GM19324 (cell line): ENCODE results near the gene RMDN2.

Experiments
- ATAC-seq: cut with Tn5 transposase; IDR thresholded peaks from one replicate; pipeline ENCODE4 v1.9.1; 2021; ENCODE audit warnings: mild to moderate bottlenecking, moderate library complexity; ENCODE audit not compliant: unreplicated experiment, low FRiP score

The RMDN2 gene

GRCh38 chr2:38037325-38037724 is 112.2 kb downstream of the RMDN2 start:
- no peak for ATAC-seq

- ATAC-seq: no peak
Measured at GRCh38 chr2:38037757-38038621, 112.9 kb downstream of the RMDN2 start.

- no peak for ATAC-seq
Measured at GRCh38 chr2:38038682-38039081, 113.6 kb downstream of the RMDN2 start.

- ATAC-seq: no peak
Measured at GRCh38 chr2:38039121-38039910, 114.2 kb downstream of the RMDN2 start.

- no peak for ATAC-seq
Measured at GRCh38 chr2:38045811-38046210, 120.7 kb downstream of the RMDN2 start.

- ATAC-seq: no peak
Measured at GRCh38 chr2:38056216-38056615, 131.1 kb downstream of the RMDN2 start.

GRCh38 chr2:38057651-38058410 is 132.7 kb downstream of the RMDN2 start:
- no peak for ATAC-seq

- ATAC-seq: no peak
Measured at GRCh38 chr2:38060236-38061018, 135.3 kb downstream of the RMDN2 start.

- ATAC-seq: no peak
Measured at GRCh38 chr2:38064801-38065501, 139.9 kb downstream of the RMDN2 start.

GRCh38 chr2:38065502-38066135 is 140.5 kb downstream of the RMDN2 start:
- ATAC-seq: no peak

- no peak for ATAC-seq
Measured at GRCh38 chr2:38066421-38067115, 141.5 kb downstream of the RMDN2 start.
